Stimulated activated naive CD8-positive, alpha-beta T cell treated with anti-CD3 and anti-CD28 coated beads, Interleukin-15, Interleukin-2, amounts not matched to agents 100 U/mL and 50 U/mL, for 24 hours (primary cell): Measurements from ENCODE around the gene MRPS18B.

Experiments
- ATAC-seq: fragments of 150-1000 bp; cut with Tn5 transposase; one replicate; pipeline ENCODE4 v1.10.0; 2021
- DNase-seq: peaks from one replicate; pipeline ENCODE4 v3.0.0; 2021

MRPS18B gene

GRCh38 chr6:30603961-30604360, 13.7 kb upstream of the MRPS18B start:
- no peak for DNase-seq
- no peak for ATAC-seq

GRCh38 chr6:30610065-30610464, 7.6 kb upstream of the MRPS18B start:
- ATAC-seq (no peak), DNase-seq (no peak)

- ATAC-seq: no peak
- DNase-seq: no peak
Measured at GRCh38 chr6:30611150-30611855, 6.3 kb upstream of the MRPS18B start.

GRCh38 chr6:30611856-30612194, 5.8 kb upstream of the MRPS18B start:
- no peak for DNase-seq
- ATAC-seq: no peak

- ATAC-seq: no peak
- DNase-seq: no peak
Measured at GRCh38 chr6:30612213-30612612, 5.4 kb upstream of the MRPS18B start.

- ATAC-seq: no peak
- DNase-seq: no peak
Measured at GRCh38 chr6:30612687-30613248, 4.9 kb upstream of the MRPS18B start.

- DNase-seq (no peak), ATAC-seq (no peak)
Measured at GRCh38 chr6:30613251-30614043, 4.2 kb upstream of the MRPS18B start.

- ATAC-seq (no peak), DNase-seq (no peak)
Measured at GRCh38 chr6:30614044-30614842, 3.4 kb upstream of the MRPS18B start.

- peak; percentile 80 for DNase-seq
- ATAC-seq: peak; percentile 65
Measured at GRCh38 chr6:30614843-30615218, 2.8 kb upstream of the MRPS18B start.

- peak; percentile 41 for DNase-seq
- no peak for ATAC-seq
Measured at GRCh38 chr6:30615219-30615957, 2.3 kb upstream of the MRPS18B start.

GRCh38 chr6:30615958-30616810, 1.5 kb upstream of the MRPS18B start:
- no peak for DNase-seq
- no peak for ATAC-seq

GRCh38 chr6:30616811-30617564, 652 bp upstream of the MRPS18B start, which contains the start of gene PPP1R10:
TSS of gene PPP1R10 (minus strand) at chr6:30617243. CDS start at chr6:30609944, 7,299 bp downstream.
- peak; percentile 85 for ATAC-seq

GRCh38 chr6:30618270-30618797, 694 bp downstream of the MRPS18B start:
- no peak for DNase-seq
- no peak for ATAC-seq

More at GRCh38 chr6:30616811-30617564, 652 bp upstream of the MRPS18B start, which contains the start of gene PPP1R10:
- DNase-seq: peak; percentile 96

- DNase-seq: no peak
- no peak for ATAC-seq
Measured at GRCh38 chr6:30619561-30619960, 1.9 kb downstream of the MRPS18B start.

GRCh38 chr6:30625511-30625910, 7.9 kb downstream of the MRPS18B start:
- DNase-seq (no peak), ATAC-seq (no peak)

GRCh38 chr6:30626484-30627366, 9.1 kb downstream of the MRPS18B start, which contains the start of gene ATAT1:
TSS of gene ATAT1 (plus strand) at chr6:30626874.
- DNase-seq (peak; percentile 91), ATAC-seq (peak; percentile 97)

GRCh38 chr6:30635834-30636233, 18.2 kb downstream of the MRPS18B start:
- ATAC-seq (no peak), DNase-seq (no peak)

- ATAC-seq (peak; percentile 58), DNase-seq (no peak)
Measured at GRCh38 chr6:30640481-30640880, 22.8 kb downstream of the MRPS18B start.

- DNase-seq (no peak), ATAC-seq (no peak)
Measured at GRCh38 chr6:30641048-30641447, 23.4 kb downstream of the MRPS18B start.
